Middle frontal gyrus (tissue), 1 donor: ENCODE measurements around the gene GAGE12G.
"Not testable (repeated sequence)": the region's sequence is repeated elsewhere in the genome, so short reads cannot be mapped to it uniquely, and the experiment has no call there.

Experiments used
- DNase-seq: peaks from one replicate; pipeline ENCODE4 v3.0.0-alpha.2; 2015; ENCODE audit warnings: low spot score; ENCODE audit errors: extremely low spot score

GAGE12G gene, protein sequence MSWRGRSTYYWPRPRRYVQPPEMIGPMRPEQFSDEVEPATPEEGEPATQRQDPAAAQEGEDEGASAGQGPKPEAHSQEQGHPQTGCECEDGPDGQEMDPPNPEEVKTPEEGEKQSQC

DNA sequence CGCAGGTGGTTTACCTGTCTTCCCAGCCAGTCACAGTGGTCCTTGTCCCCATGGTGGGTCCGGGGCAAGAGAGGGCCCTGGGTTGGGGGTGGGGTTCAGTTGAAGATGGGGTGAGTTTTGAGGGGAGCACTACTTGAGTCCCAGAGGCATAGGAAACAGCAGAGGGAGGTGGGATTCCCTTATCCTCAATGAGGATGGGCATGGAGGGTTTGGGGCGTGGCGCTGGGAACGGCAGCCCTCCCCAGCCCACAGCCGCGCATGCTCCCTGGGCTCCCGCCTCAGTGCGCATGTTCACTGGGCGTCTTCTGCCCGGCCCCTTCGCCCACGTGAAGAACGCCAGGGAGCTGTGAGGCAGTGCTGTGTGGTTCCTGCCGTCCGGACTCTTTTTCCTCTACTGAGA, at the start of gene GAGE12G:
GAGE12G (plus strand) TSS at position 301 of the 400 bp plus-strand sequence. CDS start 1,155 bp downstream, outside the sequence.
- not testable (repeated sequence) for DNase-seq

- DNase-seq = not testable (repeated sequence)
Observed at GRCh38 chrX:49531877-49532276, 38.3 kb upstream of the GAGE12G start, which contains the start of gene GAGE12C. TSS of gene GAGE12C (plus strand) at chrX:49532177. CDS start at chrX:49533332, 1,155 bp downstream.

- DNase-seq = not testable (repeated sequence)
Observed at GRCh38 chrX:49541433-49541832, 28.8 kb upstream of the GAGE12G start, which contains the start of gene GAGE12D. TSS of gene GAGE12D (plus strand) at chrX:49541733. CDS start at chrX:49542888, 1,155 bp downstream.

DNA sequence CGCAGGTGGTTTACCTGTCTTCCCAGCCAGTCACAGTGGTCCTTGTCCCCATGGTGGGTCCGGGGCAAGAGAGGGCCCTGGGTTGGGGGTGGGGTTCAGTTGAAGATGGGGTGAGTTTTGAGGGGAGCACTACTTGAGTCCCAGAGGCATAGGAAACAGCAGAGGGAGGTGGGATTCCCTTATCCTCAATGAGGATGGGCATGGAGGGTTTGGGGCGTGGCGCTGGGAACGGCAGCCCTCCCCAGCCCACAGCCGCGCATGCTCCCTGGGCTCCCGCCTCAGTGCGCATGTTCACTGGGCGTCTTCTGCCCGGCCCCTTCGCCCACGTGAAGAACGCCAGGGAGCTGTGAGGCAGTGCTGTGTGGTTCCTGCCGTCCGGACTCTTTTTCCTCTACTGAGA, 19.2 kb upstream of the GAGE12G start, which contains the start of gene GAGE12E:
GAGE12E (plus strand) TSS at position 301 of the 400 bp plus-strand sequence. CDS start 1,155 bp downstream, outside the sequence.
- not testable (repeated sequence) for DNase-seq

DNA sequence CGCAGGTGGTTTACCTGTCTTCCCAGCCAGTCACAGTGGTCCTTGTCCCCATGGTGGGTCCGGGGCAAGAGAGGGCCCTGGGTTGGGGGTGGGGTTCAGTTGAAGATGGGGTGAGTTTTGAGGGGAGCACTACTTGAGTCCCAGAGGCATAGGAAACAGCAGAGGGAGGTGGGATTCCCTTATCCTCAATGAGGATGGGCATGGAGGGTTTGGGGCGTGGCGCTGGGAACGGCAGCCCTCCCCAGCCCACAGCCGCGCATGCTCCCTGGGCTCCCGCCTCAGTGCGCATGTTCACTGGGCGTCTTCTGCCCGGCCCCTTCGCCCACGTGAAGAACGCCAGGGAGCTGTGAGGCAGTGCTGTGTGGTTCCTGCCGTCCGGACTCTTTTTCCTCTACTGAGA, 9.7 kb upstream of the GAGE12G start, which contains the start of gene GAGE12F:
GAGE12F (plus strand) TSS at position 301 of the 400 bp plus-strand sequence. CDS start 1,155 bp downstream, outside the sequence.
- DNase-seq = not testable (repeated sequence)

DNA sequence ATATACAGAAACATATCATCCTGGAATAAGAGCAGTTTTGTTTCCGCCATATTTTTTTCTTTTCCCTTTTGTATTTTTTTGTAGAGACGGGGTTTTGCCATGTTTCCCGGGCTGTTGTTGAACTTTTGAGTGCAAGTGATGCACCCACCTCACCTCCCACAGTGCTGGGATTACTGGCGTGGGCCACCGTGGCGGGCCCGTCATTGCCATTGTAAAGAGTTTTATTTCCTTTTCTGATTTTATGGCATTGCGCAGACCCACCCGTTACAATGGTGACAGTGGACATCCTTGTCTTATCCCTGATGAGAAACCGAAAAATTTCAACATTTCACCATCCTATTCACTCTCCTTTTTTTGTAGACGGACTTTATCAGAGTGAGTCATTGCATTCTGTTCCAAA, 1.5 kb upstream of the GAGE12G start:
- not testable (repeated sequence) for DNase-seq

DNA sequence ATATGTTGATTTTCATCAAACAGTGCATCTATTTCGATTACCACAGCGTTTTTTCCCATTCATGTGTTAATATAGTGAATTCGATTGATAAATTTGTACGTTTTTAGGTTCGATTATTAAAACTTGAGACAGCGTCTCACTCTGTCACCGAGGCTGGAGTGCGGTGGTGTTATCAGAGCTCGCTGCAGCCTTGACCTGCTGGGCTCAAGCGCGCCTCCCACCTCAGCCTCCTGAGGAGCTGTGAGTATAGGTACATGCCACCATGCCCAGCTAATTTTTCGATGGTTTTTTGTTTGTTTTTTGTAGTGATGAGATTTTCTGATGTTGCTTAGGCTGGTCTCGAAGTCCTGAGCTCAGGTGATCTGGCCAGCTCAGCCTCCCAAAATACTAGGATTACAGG, 1.0 kb upstream of the GAGE12G start:
- DNase-seq = not testable (repeated sequence)

GRCh38 chrX:49579649-49580048, 9.4 kb downstream of the GAGE12G start, which contains the start of gene GAGE12H:
TSS of gene GAGE12H (plus strand) at chrX:49579949. CDS start at chrX:49581104, 1,155 bp downstream.
- not testable (repeated sequence) for DNase-seq

GRCh38 chrX:49589196-49589595, 19.0 kb downstream of the GAGE12G start, which contains the start of gene GAGE2A:
TSS of gene GAGE2A (plus strand) at chrX:49589496. CDS start at chrX:49590651, 1,155 bp downstream.
- not testable (repeated sequence) for DNase-seq

GRCh38 chrX:49589769-49590478, 19.7 kb downstream of the GAGE12G start:
- DNase-seq = not testable (repeated sequence)

GRCh38 chrX:49590488-49590887, 20.3 kb downstream of the GAGE12G start:
- not testable (repeated sequence) for DNase-seq

DNA sequence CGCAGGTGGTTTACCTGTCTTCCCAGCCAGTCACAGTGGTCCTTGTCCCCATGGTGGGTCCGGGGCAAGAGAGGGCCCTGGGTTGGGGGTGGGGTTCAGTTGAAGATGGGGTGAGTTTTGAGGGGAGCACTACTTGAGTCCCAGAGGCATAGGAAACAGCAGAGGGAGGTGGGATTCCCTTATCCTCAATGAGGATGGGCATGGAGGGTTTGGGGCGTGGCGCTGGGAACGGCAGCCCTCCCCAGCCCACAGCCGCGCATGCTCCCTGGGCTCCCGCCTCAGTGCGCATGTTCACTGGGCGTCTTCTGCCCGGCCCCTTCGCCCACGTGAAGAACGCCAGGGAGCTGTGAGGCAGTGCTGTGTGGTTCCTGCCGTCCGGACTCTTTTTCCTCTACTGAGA, 28.5 kb downstream of the GAGE12G start, which contains the start of gene GAGE1:
GAGE1 (plus strand) TSS at position 301 of the 400 bp plus-strand sequence. CDS start 1,155 bp downstream, outside the sequence.
- DNase-seq = not testable (repeated sequence)

DNA sequence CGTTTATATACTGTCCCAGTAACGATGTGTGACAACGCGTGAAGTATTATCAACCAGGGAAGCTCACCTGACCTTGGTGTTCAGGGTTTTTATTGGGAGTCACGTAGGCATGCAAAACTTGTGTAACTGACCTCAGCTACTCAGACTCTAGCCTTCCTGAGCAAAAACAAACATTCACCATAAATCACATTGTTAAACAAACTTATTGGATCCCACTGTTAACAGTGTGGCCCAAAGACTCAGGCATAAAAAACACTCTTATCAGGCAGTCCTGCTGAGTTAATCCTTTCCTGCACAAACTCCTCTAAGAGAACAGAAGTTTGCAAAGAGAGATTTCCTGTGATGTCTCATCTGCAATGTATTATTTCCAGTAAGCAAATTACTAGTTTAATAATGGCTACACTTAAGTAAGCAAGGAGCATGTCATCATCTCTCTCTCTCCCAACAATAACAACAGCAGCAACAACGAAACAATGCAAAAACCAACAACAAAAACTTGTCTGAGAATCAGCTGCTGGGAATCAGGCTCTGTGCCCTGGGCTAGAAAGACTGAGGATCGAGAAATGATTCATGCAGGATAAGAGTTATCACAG, 40.6 kb downstream of the GAGE12G start:
- no peak for DNase-seq

GRCh38 chrX:49618574-49618973, 48.4 kb downstream of the GAGE12G start:
- no peak for DNase-seq
